Stimulated activated CD8-positive, alpha-beta memory T cell treated with anti-CD3 and anti-CD28 coated beads, Interleukin-4, amount 100 ng/mL, for 4 hours (primary cell): ENCODE results near the gene RBM15.

Source experiments
- DNase-seq, 2 donors: peaks; one replicate each; pipeline ENCODE4 v3.0.0-alpha.2; 2020; ENCODE audit warnings: low read depth in 2 of 2, low spot score in 1 of 2

Gene RBM15

DNA sequence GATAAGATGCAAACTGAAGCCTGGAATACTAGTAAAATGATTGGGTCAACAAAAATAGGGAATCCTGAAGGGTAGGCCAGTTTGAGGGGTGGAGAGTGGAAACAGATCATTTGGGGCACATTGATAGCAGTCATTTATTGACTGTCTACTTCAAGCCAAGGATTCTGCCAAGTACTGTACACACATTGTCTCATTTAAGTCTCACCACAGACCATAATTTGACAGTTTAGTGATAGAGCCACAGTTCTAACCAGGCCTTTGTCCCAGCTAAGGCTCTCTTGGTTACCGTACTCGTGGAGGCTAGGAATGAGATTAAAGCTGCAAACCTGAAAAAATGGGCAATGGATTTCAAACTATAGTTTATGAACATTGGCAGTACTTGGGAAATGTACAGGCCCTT is 11.2 kb downstream of the RBM15 start:
- no peak for DNase-seq

DNA sequence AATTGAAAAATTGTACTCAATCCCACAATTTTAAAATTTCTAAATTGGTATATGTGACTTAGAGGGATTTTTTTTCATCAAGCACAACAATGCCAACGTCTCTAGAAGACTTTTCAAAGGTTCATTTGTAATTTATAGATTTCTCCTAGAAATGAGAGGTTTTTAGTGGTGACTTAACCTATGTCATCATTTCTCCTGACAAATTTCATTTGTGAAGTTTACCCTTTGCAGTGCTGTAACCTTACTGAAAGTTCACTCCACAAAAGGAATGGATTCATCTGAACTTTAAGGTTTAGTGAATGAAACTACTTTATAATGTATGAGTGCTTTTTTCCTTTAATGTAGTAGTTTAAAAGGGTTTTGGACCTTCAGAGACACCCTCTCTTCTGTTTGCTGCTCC is 16.1 kb downstream of the RBM15 start:
- no peak for DNase-seq

DNA sequence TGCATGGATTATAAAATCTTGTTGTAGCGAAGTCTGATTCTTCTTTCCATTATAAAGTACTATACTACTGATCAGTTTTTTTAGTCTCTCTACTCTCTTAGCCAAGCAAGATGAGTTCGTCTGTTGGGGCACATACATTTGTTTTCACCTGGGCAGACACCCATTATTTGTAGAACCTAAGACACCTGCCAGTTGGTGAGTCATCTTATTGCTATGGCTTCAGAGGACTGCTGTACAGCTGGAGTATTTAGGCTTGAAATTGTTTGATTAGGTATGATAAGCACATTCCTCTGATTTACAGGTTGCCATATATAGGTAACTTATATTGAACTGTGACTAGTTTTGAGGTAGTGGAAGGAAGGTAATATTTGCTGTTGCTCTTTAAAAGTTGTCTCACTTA is 17.2 kb downstream of the RBM15 start:
- no peak for DNase-seq

DNA sequence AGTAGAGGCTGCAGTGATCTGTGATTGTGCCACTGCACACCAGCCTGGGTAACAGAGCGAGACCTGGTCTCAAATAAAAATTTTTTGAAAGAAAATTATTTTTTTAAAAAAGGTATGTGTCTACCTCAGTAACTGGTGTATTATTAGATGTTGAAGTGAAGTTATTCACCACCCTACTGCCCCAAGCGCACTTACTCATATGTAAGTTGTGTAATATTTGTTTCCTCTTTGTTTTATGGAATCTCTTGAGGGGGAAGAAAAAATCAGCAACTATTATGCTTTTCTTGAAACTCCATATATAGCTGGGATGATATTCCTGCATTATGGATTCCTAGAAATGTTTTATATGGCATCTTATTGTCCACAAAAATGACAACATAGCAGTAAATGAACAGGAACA is 21.3 kb downstream of the RBM15 start:
- no peak for DNase-seq

DNA sequence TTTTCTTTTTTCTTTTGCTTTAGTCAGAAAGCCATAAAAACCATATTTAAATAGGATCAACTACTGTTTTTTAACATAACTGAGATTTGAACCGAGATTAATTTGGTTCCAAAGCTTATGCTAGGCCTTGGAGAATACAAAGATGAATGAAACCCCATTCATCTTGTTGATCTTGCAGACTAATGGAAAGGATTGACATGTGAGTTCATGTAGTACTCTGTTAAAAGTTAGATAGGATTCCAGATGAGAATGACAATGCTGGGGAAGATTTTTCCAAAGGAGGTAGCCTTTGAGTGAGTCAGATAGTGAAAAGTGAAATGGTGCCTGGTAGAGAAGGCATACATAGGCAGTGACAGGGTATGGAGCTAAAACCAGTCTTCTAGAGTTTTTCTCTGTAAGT is 22.7 kb downstream of the RBM15 start:
- no peak for DNase-seq

DNA sequence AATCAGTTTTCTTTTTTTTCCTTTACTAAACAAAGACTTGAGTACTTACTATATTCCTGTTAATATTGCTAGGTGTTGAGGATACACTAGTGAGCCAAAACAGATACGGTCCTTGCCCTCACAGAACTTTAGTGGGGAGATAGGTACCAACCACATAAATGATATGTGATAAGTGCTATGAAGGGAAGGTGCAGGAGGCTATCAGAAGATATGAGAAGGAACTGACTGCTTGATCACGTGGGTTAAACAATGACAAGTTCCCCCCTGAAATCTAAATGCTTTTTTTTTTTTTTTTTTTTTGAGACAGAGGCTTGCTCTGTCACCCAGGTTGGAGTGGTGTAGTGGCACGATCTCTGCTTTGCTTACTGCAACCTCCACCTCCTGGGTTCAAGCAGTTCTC is 25.0 kb downstream of the RBM15 start:
- DNase-seq, result no peak

DNA sequence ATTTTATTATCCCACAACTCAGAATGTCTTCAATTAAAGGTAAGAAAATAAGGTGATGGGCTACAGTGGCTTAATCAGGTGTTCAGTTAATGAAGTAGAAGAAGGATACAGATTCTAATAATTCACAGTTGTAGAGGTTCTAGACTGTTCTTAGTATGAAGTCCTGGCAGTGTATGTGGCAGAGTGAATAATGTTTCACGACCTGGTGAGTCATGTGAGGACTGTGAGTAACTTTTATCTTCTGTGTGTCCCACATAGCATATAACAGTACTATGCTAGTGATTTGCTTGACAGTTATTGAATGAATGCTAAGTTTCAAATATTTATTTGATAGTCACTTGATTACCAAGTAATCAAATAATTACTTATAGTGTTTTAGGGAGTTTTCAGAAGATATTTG is 31.6 kb downstream of the RBM15 start:
- no peak for DNase-seq

DNA sequence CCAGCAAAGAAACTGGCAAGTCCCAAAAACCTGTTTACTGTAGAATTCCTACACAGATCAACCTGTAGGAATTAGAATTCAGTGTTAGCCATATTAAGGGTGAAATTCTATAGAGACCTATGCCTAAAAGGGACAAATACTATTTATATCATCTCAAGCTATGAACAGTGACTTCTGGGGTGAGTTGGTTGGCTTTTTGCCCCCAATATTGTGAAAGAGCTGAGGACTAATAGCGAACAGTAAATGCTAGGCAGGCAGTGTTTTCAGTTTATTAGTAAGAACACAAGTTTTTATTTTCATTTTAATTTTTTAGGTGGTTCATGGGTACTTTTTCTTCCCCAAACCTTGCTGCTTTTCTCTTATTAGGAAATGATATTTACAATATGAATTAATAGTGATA is 36.3 kb downstream of the RBM15 start:
- DNase-seq, result no peak

DNA sequence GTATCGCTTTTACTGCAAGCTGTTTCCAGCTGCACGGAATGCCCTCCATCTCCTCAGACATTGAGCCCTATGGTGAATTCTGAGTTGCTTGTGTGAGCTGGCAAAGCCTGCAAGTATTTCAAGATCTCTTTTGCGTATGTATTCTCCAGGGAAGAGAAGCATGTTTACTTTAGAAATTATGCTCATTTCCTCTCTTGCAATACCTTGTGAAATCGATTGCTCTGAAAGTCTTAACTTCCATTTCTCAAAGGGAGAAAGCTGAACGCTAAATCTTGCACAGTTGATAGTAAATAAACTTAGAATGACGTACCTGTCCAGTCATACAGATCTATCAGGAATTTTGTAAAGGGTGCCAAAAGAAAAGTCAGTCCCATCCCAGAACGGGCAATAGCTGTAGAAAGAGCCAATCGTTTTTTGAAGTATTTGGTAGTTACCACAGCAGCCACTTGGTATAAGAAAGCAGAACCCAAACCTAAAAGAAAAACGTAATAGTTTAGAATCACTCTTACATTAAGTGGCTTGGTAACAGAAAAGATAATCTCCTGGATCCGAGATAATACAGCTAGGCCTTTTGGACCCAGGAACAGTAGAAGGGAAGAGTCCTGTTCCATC is 41.6 kb downstream of the RBM15 start:
- DNase-seq, result no peak

DNA sequence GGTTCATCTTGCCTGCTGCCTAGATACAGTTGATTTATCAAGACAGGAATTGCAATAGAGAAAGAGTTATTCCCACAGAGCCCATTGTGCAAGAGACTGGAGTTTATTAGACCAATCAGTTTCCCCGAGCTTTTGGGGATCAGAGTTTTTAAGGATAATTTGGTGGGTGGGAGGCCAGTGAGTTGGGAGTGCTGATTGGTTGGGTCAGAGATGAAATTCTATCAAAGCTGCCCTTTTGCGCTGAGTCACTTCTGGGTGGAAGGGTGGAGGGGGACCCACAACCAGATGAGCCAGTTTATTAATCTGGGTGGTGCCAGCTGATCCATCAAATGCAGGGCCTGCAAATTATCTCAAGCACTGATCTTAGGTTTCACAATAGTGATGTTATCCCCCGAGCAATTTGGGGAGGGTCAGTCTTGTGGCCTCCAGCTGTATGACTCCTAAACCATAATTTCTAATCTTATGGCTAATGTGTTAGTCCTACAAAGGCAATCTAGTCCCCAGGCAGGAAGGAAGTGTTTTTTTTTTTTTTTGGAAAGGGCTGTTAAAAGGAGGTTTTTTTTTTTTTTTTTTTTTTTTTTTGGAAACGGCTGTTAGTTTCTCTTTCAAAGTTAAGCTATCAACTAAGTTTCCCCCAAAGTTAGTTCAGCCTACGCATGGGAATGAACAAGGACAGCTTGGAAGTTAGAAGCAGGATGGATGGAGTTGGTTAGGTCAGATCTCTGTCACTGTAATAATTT is 44.2 kb downstream of the RBM15 start:
- no peak for DNase-seq

DNA sequence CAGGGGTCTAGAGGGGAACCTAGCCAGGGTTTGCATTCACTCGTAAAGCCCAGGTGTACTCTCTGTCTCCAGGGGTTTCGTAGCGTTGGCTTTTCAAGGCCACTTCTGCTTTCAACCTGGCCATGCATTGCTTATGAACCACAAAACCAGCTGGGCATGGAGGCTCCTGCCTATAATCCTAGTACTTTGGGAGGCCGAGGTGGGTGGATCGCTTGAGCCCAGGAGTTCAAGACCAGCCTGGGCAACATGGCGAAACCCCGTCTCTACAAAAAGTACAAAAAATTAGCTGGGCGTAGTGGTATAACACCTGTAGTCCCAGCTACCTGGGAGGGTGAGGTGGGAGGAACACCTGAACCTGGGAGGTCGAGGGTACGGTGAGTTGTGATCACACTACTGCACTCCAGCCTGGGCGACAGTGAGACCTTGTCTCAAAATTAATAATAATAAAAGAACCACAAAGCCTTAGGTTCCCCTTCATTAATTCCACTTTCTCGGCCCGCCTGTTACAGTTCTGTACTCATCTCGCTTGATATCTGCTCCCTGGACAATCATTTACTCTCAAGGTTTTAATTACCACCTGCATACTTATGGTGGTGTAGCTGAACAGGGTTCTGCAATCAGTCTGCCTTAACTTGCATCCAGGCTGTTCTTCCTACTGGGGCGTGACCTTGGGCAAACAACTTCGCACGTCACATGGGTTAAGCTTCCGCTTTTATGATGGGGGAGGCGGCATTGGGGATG is 45.6 kb downstream of the RBM15 start:
- DNase-seq, result no peak

DNA sequence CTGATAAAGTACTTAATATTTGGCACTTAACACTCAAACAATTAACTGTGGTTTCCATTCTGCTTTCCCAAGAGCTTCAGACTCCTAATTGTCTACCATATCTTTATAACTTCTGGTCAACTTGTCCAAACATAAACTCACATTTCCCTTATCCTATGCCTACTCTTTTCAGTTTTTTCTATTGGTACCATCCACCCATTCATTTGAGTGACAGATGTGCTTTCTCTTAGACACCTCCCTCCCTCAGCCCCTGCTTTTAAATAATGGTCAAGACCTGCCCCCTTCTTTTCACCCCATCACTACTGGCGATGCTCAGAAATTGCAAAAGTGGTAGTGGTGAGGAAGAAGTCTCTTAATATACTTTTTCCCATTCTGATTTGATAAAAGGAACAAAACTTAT is 46.2 kb downstream of the RBM15 start:
- no peak for DNase-seq

DNA sequence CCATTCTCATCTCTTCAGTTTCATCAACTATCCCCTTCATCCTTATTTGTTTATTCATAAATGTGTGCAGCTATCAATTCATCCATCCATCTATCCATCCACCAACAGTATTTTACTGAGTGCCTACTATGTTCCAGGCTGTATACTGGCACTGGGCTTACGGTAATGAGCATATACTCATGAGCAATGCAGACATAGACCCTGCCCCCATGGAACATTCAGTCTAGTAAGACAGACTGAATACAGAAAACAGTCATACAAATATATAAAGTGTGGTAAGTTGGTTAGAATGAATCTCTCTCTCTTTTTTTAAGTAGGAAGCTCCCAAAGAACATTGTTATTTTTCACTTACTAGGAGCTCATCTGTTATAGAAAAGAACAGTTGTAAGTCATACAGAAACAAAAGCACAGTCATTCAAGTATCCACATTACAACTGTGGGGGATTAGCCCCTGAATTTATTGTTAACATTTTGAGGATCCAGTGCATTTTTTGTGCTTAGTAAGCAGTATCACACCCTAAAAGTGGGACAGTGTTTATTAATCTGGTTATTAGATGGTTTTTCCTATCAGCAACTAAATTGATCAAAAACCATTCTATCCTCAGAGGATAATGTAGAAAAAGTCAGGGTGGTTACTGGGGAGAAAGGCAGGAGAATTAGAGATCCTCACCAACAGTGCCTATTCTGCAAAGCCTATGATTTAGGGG is 48.0 kb downstream of the RBM15 start:
- no peak for DNase-seq

DNA sequence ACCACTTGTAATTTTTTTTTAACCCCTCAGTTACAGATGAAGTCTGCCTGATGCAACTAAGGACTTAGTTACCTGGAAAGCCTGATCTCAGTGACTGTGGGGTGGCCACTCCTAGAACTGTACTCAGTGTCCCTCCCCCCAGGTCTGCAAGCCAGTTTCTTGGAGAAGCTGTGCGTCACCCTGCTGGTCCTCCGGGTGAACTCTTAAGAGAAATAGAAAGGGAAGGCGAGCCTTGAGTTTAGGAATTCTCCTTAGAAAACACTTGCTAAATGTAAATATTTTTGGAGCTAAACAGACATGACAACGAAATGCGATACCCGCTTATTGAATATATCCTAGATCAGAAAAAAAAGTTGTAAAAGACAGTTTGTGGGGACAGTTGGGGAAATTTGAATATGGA is 50.9 kb downstream of the RBM15 start:
- no peak for DNase-seq

DNA sequence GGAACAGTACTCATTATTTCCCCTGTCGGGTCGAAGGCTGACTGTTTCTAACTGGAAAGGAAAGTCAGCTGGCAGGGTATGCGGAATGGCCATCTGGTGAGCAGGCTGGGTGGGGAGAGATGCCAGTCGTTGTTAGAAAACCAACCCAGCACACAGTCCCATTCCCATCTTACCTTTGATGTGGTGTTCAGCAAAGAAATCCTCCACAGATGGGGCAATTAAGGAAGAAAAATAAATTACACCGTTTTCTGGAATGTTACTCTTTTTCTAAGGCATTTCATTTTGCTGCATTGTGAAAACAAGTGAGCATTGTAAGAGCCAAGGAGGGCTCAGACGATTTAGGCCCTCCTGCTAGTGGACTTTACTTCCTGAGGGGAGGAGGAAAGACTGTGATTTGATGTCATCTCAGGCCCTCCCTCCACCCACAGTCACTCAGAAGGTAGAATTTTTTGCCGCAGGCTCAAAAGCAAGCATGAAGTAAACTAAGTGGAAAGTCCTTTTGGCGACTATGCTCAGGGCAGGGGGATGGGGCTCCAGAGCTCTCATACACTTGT is 51.6 kb downstream of the RBM15 start, which contains the start of gene SLC16A4:
TSS of gene SLC16A4 (minus strand) at position 335 of the 554 bp plus-strand sequence. CDS start 1,703 bp downstream, outside the sequence.
- no peak for DNase-seq

DNA sequence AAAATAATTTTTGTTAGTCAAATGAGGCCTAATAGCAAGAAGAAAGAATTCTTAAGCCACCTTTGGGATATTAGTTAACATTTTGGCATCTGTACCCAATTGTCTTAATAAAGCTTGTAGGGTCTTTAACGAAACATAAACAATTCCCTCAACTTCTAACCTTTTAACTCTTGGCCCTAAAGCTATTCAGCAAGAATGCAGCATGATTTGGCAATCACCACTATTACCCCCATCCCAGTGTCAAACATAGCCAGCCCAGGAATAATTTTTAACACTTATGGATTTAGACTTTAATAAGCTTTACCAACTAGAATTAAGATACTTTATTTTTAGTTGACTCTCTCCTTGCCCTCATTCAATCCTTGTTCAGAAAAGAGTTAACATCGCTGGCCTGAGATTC is 54.1 kb downstream of the RBM15 start:
- no peak for DNase-seq

DNA sequence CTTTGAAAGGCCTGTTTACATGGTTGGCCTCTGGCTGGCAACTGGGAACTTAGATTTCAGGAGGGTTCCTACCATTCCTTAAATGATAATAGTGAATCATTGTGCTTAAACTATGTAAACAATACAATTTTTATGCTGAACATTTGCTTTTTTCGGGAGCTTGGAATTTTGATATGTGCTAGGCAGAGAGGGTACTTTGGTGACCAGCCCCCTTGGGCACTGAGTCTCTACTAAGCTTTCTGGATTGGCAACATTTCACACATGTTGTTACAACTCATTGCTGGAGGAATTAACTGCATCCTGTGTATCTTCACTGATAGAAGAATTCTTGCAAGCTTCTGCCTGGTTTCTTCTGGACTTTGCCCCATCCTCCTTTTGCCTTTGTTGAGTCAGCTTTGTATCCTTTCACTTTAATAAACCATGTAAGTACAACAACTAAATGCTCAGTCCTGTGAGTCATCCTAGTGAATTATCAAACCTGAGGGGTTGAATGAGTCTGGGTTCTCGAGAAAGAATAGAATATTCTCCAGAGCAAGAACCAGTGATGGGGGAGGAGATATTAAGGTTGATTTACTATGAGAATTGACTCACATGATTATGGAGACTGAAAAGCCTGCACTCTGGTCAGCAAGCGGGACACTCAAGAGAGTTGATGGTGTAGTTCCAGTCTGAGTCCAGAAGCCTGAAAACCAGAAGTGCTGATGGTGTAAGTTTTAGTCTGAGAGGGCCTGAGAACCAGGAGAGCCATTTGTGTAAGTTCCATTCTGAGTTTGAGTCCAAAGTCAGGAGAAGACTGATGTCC is 54.7 kb downstream of the RBM15 start:
- DNase-seq, result no peak

DNA sequence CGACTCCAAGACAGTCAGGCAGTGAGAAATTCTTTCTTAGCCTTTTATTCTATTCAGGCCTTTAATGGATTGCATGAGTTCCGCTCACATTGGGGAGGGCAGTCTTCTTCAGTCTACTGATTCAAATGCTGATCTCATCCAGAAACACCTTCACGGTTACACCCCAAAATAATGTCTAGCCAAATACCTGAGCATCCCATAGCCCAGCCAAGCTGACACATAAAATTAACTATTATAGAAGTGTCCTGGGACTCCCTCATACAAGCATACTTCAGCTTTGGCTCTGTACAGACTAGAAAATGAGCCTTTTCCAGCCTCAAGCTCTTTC is 55.3 kb downstream of the RBM15 start:
- DNase-seq, result no peak
